Prostate gland (tissue), 2 donors: ENCODE measurements around the gene TM4SF4. TPM values are rescaled to one million over a fixed set of nuclear protein-coding genes. Genes with fewer than 3 reads are reported as not detected.

Experiments
- DNase-seq: peaks from one replicate; pipeline ENCODE4 v3.0.0-alpha.2; 2019; ENCODE audit warnings: low spot score
- H3K27ac ChIP-seq, 2 donors: fragments of 200-600 bp; sonication (generic); 2 replicates each; pipeline ENCODE4 v1.5.1; 2017 to 2019
- H3K27me3 ChIP-seq: fragments of 200-600 bp; sonication (generic); replicated peaks from 2 replicates; pipeline ENCODE4 v1.5.1; 2019; ENCODE audit not compliant: insufficient read depth
- H3K36me3 ChIP-seq, 2 donors: fragments of 200-600 bp; sonication (generic); 1 replicate in 1 of 2; 2 replicates in 1 of 2; pipeline versions ENCODE4 v1.5.1 to v1.8.1; 2017 to 2019
- H3K4me1 ChIP-seq: fragments of 200-600 bp; sonication (generic); replicated peaks from 2 replicates; pipeline ENCODE4 v1.5.1; 2019
- H3K4me3 ChIP-seq, 2 donors: fragments of 200-600 bp; sonication (generic); 2 replicates each; pipeline ENCODE4 v1.5.1; 2017 to 2019
- H3K9me3 ChIP-seq: fragments of 200-600 bp; sonication (generic); 2 replicates; pipeline ENCODE4 v1.5.1; 2017
- CTCF ChIP-seq, 4 experiments: fragments of 200-600 bp in 2 of 4; fragments of 450-650 bp in 2 of 4; sonication (generic) in 2 of 4; IDR thresholded peaks; 1 replicate in 3 of 4; 2 replicates in 1 of 4; pipeline ENCODE4 v1.5.1; 2016 to 2019; ENCODE audit warnings: antibody characterized with exemption in 4 of 4, mild to moderate bottlenecking in 2 of 4, moderate library complexity in 2 of 4
- POLR2A ChIP-seq: fragments of 450-650 bp; IDR thresholded peaks from one replicate; pipeline ENCODE4 v1.6.1; 2016; ENCODE audit warnings: antibody characterized with exemption, mild to moderate bottlenecking
- POLR2AphosphoS5 ChIP-seq: sonication (generic); formaldehyde crosslinking; IDR thresholded peaks from one replicate; pipeline ENCODE4 v1.6.1; 2017; ENCODE audit warnings: antibody characterized with exemption
- WGBS: methylation state at CpG from one replicate; pipeline ENCODE4 v1.1.5; 2018; 5-methylcytosine and 5-hydroxymethylcytosine counted together
- intact Hi-C: fragments of 100-400 bp; cut with DNase I; formaldehyde crosslinking; loops from one replicate; pipeline ENCODE4 v1.14.2; 2022
- total RNA-seq, 2 donors: library from RNA; depleted of rRNA; stranded (reverse); fragments of >200 nt; gene quantifications; one replicate each; pipeline ENCODE4 v1.1.0, GENCODE V29; 2016

TM4SF4 gene
- total RNA-seq, 2 donors from 2014 or later = not detected

- DNase-seq = no peak
- TF ChIP-seq POLR2A (no peak), POLR2AphosphoS5 (no peak), CTCF (IDR thresholded peaks at IDR 0.05) (no peak)
- H3K36me3 ChIP-seq = no peaks in the 10 kb centered on the region
- no peaks in the 10 kb centered on the region for H3K9me3 ChIP-seq
- WGBS = 41% methylated on average over 2 of the region's 2 CpGs
- H3K27ac ChIP-seq = no peak overlapping the region
- no peak overlapping the region for H3K4me3 ChIP-seq
- no peaks in the 10 kb centered on the region for H3K27me3 ChIP-seq
- H3K4me1 ChIP-seq = no peaks in the 10 kb centered on the region
- intact Hi-C loops = no loop called here
Observed at GRCh38 chr3:149432149-149432548, 42.3 kb upstream of the TM4SF4 start.

GRCh38 chr3:149435996-149436885 lies 38.3 kb upstream of the TM4SF4 start:
- WGBS = 90% methylated on average over 6 of the region's 6 CpGs

GRCh38 chr3:149437286-149437685 lies 37.2 kb upstream of the TM4SF4 start:
- Histone ChIP-seq H3K27ac (no peak overlapping the region), H3K4me3 (no peak overlapping the region), H3K36me3 (no peaks in the 10 kb centered on the region), H3K9me3 (no peaks in the 10 kb centered on the region), H3K4me1 (no peaks in the 10 kb centered on the region), H3K27me3 (no peaks in the 10 kb centered on the region)
- WGBS = 94% methylated on average over 3 of the region's 3 CpGs
- TF ChIP-seq POLR2AphosphoS5 (no peak), CTCF (IDR thresholded peaks at IDR 0.05) (no peak), POLR2A (no peak)
- no peak for DNase-seq
- intact Hi-C loops = no loop called here

More at GRCh38 chr3:149435996-149436885, 38.3 kb upstream of the TM4SF4 start:
- no peak for DNase-seq
- Histone ChIP-seq H3K9me3 (no peaks in the 10 kb centered on the region), H3K27me3 (no peaks in the 10 kb centered on the region), H3K27ac (no peak overlapping the region), H3K4me1 (no peaks in the 10 kb centered on the region), H3K4me3 (no peak overlapping the region), H3K36me3 (no peaks in the 10 kb centered on the region)
- intact Hi-C loops = no loop called here
- TF ChIP-seq POLR2AphosphoS5 (no peak), CTCF (IDR thresholded peaks at IDR 0.05) (no peak), POLR2A (no peak)

GRCh38 chr3:149437710-149438109 lies 36.8 kb upstream of the TM4SF4 start:
- no peaks in the 10 kb centered on the region for H3K27me3 ChIP-seq
- no peaks in the 10 kb centered on the region for H3K36me3 ChIP-seq

More at GRCh38 chr3:149437710-149438109, 36.8 kb upstream of the TM4SF4 start:
- intact Hi-C loops = no loop called here
- TF ChIP-seq CTCF (IDR thresholded peaks at IDR 0.05) (no peak), POLR2AphosphoS5 (no peak), POLR2A (no peak)
- H3K27ac ChIP-seq = no peak overlapping the region
- H3K9me3 ChIP-seq = no peaks in the 10 kb centered on the region
- no peak overlapping the region for H3K4me3 ChIP-seq
- no peaks in the 10 kb centered on the region for H3K4me1 ChIP-seq
- no peak for DNase-seq
